LNCaP clone FGC (cell line): ENCODE results near the gene FUT3.
"Not testable (repeated sequence)": the region's sequence is repeated elsewhere in the genome, so short reads cannot be mapped to it uniquely, and the experiment has no call there.

Experiments
- DNase-seq: peaks from one replicate; pipeline ENCODE4 v3.0.0-alpha.2; 2011; ENCODE audit warnings: low read depth
- H3K4me3 ChIP-seq: 2 replicates; pipeline ENCODE4 v1.5.1; 2011; ENCODE audit warnings: mild to moderate bottlenecking, low read depth, low read length, control low read depth
- TF ChIP-seq, protein P1 (sequence below): IDR thresholded peaks from 2 replicates; pipeline ENCODE4 v1.5.1; 2012; ENCODE audit warnings: mild to moderate bottlenecking; ENCODE audit not compliant: control insufficient read depth, insufficient read depth; ENCODE audit errors: extremely low read depth

The FUT3 gene

DNA sequence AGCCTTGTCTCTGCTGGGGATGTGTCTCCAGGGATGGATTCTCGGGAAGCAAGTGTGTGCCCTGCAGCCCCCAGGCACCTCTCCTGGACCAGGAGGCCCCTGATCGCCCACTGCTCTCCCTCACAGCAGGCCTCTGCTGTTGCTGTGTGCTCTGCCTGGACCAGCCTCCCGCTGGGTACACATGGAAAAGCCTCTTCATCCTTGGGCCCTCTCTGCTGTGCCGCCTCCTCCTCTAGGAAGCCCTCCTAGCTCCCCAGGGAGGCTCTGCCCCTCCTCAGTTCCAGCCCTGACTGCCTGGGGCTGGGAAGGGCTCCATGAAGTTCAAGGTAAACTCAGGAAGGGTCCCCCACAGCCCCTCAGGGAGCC, 40.3 kb upstream of the FUT3 start:
- DNase-seq, result no peak
- no peak overlapping the region for H3K4me3 ChIP-seq
- TF ChIP-seq, protein P1, sequence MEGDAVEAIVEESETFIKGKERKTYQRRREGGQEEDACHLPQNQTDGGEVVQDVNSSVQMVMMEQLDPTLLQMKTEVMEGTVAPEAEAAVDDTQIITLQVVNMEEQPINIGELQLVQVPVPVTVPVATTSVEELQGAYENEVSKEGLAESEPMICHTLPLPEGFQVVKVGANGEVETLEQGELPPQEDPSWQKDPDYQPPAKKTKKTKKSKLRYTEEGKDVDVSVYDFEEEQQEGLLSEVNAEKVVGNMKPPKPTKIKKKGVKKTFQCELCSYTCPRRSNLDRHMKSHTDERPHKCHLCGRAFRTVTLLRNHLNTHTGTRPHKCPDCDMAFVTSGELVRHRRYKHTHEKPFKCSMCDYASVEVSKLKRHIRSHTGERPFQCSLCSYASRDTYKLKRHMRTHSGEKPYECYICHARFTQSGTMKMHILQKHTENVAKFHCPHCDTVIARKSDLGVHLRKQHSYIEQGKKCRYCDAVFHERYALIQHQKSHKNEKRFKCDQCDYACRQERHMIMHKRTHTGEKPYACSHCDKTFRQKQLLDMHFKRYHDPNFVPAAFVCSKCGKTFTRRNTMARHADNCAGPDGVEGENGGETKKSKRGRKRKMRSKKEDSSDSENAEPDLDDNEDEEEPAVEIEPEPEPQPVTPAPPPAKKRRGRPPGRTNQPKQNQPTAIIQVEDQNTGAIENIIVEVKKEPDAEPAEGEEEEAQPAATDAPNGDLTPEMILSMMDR, result no peak

DNA sequence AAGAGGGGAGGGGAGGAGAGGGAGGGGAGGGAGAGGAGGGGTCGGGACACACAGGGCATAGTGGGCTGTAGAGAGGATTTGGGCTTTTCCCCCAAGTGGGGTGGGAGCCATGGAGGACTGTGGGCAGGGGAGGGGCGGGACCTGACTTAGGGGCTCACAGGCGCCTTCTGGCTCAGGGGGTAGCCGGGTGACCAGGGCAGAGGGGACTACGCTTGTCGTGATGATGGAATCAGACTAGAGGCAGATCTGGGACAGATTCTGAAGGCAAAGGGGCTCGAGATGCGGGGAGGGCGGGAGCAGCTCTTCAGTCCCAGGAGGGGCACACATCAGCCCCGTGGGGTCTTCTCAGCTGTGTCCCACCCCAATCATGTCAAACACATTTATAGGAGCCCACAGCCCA, 38.9 kb upstream of the FUT3 start:
- no peak overlapping the region for H3K4me3 ChIP-seq
- no peak for DNase-seq
- TF ChIP-seq, protein P1, result no peak

DNA sequence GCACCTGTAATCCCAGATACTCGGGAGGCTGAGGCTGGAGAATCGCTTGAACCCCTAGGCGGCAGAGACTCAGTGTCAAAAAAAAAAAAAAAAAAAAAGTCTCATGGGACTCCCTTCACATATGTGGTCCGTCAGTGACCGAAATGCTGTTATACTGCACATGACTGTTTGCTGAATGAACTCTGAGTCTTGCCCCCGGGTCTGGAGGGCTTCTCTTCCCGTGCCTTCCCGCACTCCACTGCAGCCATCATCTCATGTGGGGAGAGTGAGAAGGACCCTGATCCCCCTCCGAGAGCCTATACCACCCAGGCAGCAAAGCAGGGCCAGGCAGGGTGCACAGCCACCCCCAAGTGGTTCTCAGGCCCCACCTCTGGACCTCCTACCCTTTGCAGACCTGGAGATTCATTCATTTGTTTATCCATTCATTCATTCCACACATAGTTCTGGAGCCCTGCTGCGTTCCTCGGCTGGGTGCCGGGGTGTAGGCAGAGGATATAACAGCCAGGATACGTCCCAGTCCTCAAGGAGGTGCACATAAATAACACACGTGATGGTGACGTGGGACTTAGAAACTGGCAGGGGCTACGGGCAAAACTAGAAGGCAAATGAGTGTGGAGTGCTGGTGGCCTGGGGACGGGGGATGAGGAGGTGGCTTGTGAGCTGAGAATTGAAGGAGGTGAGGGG, 38.2 kb upstream of the FUT3 start:
- no peak for DNase-seq
- no peak overlapping the region for H3K4me3 ChIP-seq
- TF ChIP-seq, protein P1, result no peak

DNA sequence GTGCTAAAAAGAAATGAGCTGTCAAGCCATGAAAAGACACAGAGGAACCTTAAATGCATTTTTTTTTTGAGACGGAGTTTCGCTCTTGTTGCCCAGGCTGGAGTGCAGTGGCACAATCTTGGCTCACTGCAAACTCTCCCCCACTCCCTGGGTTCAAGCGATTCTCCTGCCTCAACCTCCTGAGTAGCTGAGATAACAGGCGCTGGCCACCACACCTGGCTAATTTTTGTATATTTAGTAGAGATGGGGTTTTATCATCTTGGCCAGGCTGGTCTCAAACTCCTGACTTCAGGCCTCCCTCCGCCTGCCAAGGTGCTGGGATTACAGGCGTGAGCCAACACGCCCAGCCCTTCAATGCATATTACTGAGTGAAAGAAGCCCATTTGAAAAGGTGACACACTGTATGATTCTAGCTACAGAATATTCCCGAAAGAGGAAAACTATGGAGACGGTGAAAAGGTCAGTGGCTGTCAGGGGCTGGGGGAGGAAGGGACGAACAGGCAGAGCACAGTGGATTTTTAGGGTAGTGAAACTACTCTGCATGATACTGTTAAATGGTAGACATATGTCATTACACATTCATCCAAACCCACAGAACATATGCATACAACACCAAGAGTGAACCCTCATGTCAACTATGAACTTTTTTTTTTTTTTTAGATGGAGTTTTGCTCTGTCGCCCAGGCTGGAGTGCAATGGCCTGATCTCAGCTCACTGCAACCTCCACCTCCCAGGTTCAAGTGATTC, 33.0 kb upstream of the FUT3 start:
- H3K4me3 ChIP-seq, DNase-seq: not testable (repeated sequence)

DNA sequence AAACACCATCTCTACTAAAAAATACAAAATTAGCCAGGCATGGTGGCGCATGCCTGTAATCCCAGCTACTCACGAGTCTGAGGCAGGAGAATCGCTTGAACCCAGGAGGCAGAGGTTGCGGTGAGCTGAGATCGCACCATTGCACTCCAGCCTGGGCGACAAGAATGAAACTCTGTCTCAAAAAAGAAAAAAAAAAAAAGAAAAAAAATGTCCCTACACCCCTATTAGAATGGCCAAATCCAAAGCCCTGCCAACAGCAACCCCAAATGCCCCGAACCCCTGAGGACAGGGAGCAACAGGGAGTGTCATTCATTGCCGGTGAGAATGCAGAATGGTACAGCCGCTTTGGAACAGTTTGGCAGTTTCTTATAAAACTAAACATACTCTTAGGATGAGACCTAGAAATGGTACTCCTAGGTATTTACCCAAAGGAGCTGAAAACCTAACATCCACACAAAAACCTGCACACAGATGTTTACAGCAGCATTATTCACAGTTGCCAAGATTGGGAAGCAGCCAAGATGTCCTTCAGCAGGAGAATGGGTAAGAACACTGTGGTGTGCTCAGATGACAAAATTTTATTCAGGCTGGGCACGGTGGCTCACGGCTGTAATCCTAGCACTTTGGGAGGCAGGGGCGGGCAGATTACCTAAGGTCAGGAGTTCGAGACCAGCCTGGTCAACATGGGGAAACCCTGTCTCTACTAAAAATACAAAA, 32.1 kb upstream of the FUT3 start:
- DNase-seq, H3K4me3 ChIP-seq: not testable (repeated sequence)

DNA sequence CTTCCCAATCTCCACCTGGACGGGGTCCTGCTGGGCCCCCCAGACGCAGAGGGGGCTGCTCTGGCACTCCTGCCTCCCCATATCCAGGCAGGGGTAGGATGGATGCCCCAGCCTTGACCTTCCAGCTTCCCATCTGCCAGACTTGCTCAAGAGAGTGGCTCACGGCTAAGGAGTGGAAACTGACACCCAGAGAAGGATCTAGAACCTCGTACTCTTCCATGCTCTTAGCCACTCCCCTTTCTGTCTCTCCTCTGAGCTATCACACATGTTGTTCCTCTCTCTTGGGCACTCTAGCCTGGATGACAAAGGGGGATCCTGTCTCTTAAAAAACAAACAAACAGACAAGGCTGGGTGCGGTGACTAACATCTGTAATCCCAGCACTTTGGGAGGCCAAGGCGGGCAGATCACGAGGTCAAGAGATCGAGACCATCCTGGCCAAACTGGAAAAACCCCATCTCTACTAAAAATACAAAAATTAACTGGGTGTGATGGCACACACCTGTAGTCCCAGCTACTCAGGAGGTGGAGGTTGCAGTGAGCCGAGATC, 31.2 kb upstream of the FUT3 start:
- DNase-seq, result no peak
- TF ChIP-seq, protein P1, result no peak

DNA sequence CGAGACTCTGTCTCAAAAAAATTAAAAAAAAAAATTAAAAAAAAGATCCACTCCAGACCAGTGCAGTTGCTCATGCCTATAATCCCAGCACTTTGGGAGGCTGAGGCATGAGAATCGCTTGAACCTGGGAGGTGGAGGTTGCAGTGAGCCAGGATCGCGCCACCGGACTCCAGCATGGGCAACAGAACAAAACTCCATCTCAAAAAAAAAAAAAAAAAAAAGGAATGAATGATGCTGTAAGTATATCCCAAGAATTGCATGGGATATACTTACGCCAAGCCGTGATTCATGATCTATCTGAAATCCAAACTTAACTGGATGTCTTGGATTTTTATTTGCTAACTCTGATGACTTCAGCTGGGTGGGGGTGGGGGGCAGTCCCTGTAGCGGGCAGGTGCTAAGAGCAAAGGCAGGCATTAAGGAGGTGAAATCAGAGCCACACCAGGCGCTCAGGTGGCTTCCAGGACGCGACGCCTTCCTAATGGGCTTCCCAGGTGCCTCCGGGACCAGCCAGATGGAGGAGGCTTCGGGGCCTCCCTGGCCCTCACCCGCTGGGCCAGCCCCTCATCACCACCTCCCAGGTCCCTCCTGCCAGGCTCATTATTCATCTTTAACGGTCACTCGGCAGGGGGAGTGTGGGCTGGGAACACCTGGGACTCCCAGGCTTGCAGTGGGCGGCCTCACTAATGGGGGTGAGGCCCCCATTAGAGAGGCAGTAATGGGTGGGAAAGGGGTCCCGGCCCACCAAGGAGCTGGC, 30.5 kb upstream of the FUT3 start:
- DNase-seq, result no peak
- TF ChIP-seq, protein P1, result no peak

More for the DNA sequence above, 31.2 kb upstream of the FUT3 start:
- no peak overlapping the region for H3K4me3 ChIP-seq

More for the DNA sequence above, 30.5 kb upstream of the FUT3 start:
- H3K4me3 ChIP-seq, result no peak overlapping the region
